ENCODE measurements around the gene APBB3. TPM values are rescaled to one million over a fixed set of nuclear protein-coding genes. Genes with fewer than 3 reads are reported as not detected.
"Not testable (repeated sequence)": the region's sequence is repeated elsewhere in the genome, so short reads cannot be mapped to it uniquely, and the experiment has no call there.

The APBB3 gene
- total RNA-seq, 1 donor from 2014 or later = 16.7 TPM

DNA sequence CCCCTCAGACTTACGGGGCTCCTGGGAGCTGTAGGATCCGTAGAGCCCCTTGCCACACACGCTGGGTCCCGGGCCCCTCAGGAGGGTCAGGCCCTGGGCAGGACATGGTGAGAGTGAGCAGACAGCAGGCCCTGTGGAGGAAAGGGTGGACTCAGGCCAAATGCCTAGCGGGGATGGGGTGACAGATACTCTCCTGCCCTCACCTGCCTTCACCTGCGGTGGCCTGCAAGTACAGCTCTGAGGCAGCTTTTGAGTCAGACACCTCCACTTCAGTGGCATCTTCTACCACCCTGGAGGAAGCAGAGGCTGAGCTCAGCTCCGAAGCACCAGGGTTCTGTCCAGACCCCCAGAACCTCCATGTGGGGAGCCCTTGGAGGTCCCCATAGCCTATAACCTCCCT lies 26.5 kb upstream of the APBB3 start:
- H3K4me3 ChIP-seq = no peak overlapping the region
- H3K9me3 ChIP-seq = no peaks in the 10 kb centered on the region
- TF ChIP-seq POLR2A (IDR thresholded peaks at IDR 0.05) (no peak), POLR2AphosphoS5 (IDR thresholded peaks at IDR 0.05; ENCODE audit: insufficient read depth in 1 of 2, low read depth in 1 of 2) (no peak)
- TF ChIP-seq, protein P1, sequence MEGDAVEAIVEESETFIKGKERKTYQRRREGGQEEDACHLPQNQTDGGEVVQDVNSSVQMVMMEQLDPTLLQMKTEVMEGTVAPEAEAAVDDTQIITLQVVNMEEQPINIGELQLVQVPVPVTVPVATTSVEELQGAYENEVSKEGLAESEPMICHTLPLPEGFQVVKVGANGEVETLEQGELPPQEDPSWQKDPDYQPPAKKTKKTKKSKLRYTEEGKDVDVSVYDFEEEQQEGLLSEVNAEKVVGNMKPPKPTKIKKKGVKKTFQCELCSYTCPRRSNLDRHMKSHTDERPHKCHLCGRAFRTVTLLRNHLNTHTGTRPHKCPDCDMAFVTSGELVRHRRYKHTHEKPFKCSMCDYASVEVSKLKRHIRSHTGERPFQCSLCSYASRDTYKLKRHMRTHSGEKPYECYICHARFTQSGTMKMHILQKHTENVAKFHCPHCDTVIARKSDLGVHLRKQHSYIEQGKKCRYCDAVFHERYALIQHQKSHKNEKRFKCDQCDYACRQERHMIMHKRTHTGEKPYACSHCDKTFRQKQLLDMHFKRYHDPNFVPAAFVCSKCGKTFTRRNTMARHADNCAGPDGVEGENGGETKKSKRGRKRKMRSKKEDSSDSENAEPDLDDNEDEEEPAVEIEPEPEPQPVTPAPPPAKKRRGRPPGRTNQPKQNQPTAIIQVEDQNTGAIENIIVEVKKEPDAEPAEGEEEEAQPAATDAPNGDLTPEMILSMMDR (IDR thresholded peaks at IDR 0.05) = no peak
- no peaks in the 10 kb centered on the region for H3K4me1 ChIP-seq
- DNase-seq (ENCODE audit: extremely low spot score in 2 of 2) = no peak
- H3K27ac ChIP-seq = no peak overlapping the region
- intact Hi-C loops (cut with DNase I) = no loop called here
- no peaks in the 10 kb centered on the region for H3K27me3 ChIP-seq
- no peaks in the 10 kb centered on the region for H3K36me3 ChIP-seq

GRCh38 chr5:140588311-140589070 lies 24.1 kb upstream of the APBB3 start:
- Histone ChIP-seq H3K36me3 (no peaks in the 10 kb centered on the region), H3K4me1 (no peaks in the 10 kb centered on the region), H3K9me3 (no peaks in the 10 kb centered on the region), H3K4me3 (no peak overlapping the region), H3K27me3 (no peaks in the 10 kb centered on the region), H3K27ac (no peak overlapping the region)
- DNase-seq (ENCODE audit: extremely low spot score in 2 of 2) = no peak
- intact Hi-C loops (cut with DNase I) = no loop called here
- no peak for TF ChIP-seq POLR2A (IDR thresholded peaks at IDR 0.05)

DNA sequence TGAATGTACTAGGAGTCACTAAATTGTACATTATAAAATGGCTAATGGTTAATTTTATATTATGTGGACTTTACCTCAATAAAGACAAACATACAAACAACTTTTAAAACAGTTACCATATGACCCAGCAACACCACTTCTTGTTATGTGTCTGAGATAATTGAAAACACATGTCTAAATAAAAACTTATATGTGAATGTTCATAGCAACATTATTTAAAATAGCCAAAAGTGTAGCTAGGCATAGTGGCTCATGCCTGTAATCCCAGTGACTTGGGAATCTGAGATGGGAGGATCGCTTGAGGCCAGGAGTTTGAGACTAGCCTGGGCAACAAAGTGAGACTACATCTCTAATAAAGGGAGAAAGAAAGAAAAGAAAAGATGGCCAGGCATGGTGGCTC lies 23.1 kb upstream of the APBB3 start:
- H3K27ac ChIP-seq = no peak overlapping the region
- H3K4me1 ChIP-seq = no peaks in the 10 kb centered on the region
- no peaks in the 10 kb centered on the region for H3K27me3 ChIP-seq
- no peaks in the 10 kb centered on the region for H3K36me3 ChIP-seq
- TF ChIP-seq POLR2AphosphoS5 (IDR thresholded peaks at IDR 0.05; ENCODE audit: insufficient read depth in 1 of 2, low read depth in 1 of 2) (no peak), POLR2A (IDR thresholded peaks at IDR 0.05) (no peak)
- TF ChIP-seq, protein P1 (IDR thresholded peaks at IDR 0.05) = no peak
- no peaks in the 10 kb centered on the region for H3K9me3 ChIP-seq
- H3K4me3 ChIP-seq = no peak overlapping the region
- intact Hi-C loops (cut with DNase I) = no loop called here
- DNase-seq (ENCODE audit: extremely low spot score in 2 of 2) = no peak

DNA sequence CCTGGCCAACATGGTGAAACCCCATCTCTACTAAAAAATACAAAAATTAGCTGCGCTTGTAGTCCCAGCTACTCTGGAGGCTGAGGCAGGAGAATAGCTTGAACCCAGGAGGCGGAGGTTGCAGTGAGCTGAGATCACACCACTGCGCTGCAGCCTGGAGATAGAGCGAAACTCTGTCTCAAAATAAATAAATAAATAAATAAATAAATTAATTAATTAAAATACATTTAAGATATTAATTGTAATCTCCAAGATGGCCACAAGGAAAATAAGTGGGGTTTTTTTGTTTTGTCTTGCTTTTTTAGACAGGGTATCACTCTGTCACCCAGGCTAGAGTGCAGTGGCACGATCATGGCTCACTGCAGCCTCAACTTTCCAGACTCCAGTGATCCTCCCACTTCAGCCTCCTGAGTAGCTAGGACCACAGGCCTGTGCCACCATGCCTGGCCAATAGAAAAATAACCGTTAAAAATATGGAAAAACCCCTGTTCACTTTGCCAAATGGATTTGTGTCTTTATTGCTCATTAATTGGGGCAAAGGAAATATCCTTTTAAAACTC lies 14.9 kb upstream of the APBB3 start:
- H3K4me1 ChIP-seq; H3K4me3 ChIP-seq; H3K9me3 ChIP-seq; H3K36me3 ChIP-seq; H3K27me3 ChIP-seq; intact Hi-C loops (cut with DNase I); H3K27ac ChIP-seq; DNase-seq (ENCODE audit: extremely low spot score in 2 of 2): not testable (repeated sequence)

- intact Hi-C loops (cut with DNase I) = no loop called here
- Histone ChIP-seq H3K27ac (no peak overlapping the region), H3K9me3 (no peaks in the 10 kb centered on the region), H3K36me3 (no peaks in the 10 kb centered on the region), H3K4me3 (no peak overlapping the region), H3K4me1 (no peaks in the 10 kb centered on the region), H3K27me3 (no peaks in the 10 kb centered on the region)
- no peak for DNase-seq (ENCODE audit: extremely low spot score in 2 of 2)
- TF ChIP-seq POLR2AphosphoS5 (IDR thresholded peaks at IDR 0.05; ENCODE audit: insufficient read depth in 1 of 2, low read depth in 1 of 2) (no peak), POLR2A (IDR thresholded peaks at IDR 0.05) (no peak)
- TF ChIP-seq, protein P1 (IDR thresholded peaks at IDR 0.05) = no peak
Observed at GRCh38 chr5:140576776-140577201, 12.4 kb upstream of the APBB3 start.

GRCh38 chr5:140575309-140575708 lies 10.9 kb upstream of the APBB3 start:
- no peak overlapping the region for H3K4me3 ChIP-seq
- H3K4me1 ChIP-seq = no peaks in the 10 kb centered on the region
- H3K36me3 ChIP-seq = no peaks in the 10 kb centered on the region
- DNase-seq (ENCODE audit: extremely low spot score in 2 of 2) = no peak
- H3K27ac ChIP-seq = no peak overlapping the region
- TF ChIP-seq POLR2AphosphoS5 (IDR thresholded peaks at IDR 0.05; ENCODE audit: insufficient read depth in 1 of 2, low read depth in 1 of 2) (no peak), POLR2A (IDR thresholded peaks at IDR 0.05) (no peak)
- TF ChIP-seq, protein P1 (IDR thresholded peaks at IDR 0.05) = no peak
- intact Hi-C loops (cut with DNase I) = no loop called here
- no peaks in the 10 kb centered on the region for H3K27me3 ChIP-seq
- no peaks in the 10 kb centered on the region for H3K9me3 ChIP-seq

All from vagina (tissue), 2 donors.